LNCAP (cell line): ENCODE measurements around the gene SIGLEC6.

ENCODE experiments used
- CTCF ChIP-seq: fragments of 450-650 bp; IDR thresholded peaks from 2 replicates; pipeline ENCODE4 v1.5.1; 2017; ENCODE audit warnings: mild to moderate bottlenecking

SIGLEC6 gene

GRCh38 chr19:51489113-51489512, 42.4 kb downstream of the SIGLEC6 start:
- TF ChIP-seq CTCF, result no peak

- TF ChIP-seq CTCF, result no peak
Observed at GRCh38 chr19:51488491-51488890, 43.0 kb downstream of the SIGLEC6 start.

DNA sequence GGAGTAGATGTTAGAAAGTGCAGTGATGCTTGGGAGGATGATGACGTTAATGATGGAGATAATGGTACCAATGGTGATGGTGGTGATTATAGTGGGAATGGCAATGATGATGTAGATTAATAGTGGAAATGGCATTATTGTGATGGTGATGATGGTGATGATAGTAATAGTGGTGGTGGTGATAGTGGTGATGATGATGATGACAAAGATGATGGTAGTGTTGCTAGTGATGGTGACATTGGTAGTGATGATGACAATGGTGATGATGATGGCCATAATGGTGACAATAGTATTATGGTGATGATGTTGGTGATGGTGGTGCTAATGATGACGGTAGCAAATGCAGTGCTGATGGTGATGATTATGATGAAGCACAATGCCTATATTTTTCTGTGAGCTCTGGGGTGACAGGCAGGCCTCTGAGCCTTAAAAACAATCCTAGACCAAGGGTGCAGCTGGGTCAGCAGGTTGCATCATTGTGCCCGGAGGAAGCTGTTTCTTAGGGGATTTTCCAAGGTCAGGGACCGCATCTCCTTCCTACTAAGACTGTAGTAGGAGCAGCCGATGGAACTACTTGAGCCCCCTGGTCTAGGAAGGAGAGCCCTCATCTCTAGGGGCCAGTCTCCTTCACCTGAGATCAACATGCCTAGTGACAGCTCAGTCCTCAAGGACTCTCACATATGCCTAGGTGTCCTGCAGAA, 45.4 kb downstream of the SIGLEC6 start:
- TF ChIP-seq CTCF, result no peak

DNA sequence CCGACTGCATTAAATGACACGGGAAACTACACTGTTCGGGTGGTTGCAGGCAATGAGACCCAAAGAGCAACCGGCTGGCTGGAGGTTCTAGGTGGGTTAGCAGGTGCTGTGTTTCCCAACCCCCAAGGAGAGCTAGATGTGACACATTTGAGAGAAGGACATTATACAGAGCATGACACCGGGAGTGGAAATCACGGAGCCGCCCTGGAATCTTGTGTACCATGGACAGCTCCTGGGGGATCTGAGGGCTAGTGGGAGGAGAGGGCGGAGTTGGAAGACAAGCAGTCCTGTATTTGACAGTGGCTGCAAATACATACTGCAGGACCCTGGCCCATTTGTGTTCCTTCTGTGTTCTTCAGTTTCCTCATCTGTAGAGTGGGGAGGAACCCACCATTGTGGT, 50.9 kb downstream of the SIGLEC6 start:
- no peak for TF ChIP-seq CTCF

DNA sequence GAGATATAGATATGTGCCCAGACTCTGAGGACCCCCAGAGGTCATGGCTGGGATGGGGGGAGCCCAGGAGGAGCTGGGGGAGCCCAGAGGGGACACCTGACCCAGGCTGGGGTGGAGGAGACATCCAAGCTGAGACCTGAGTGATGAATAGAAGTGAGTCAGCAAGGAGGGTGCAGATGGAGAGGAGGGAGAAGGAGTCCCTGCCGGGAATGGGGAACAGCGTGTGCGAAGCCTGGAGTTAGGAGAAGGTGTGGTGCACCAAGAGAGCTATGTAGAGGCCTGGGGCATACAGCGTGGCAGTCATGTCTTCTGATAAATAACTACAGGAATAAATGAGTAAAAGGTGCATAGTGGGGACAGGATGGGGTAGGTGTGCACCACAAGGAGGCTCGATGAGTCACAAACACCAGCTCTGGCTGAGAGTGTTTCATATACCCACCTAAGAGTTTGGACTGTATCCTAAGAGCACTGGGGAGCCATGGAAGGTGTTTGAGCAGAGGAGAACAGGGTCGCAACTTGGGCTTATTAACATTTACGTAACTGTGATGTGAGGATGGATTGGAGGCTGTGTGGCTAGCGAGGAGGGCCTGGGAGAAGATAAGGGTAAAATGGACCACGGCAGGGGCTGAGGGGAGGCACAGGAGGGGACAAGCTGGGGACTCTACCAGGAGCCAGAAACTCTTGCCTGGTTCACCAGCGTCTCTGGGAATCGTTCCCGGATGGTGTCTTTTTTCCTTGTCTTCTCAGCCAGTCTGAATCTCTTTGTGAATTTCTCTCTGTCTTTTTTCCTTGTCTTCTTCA, 51.7 kb downstream of the SIGLEC6 start:
- TF ChIP-seq CTCF, result no peak

- TF ChIP-seq CTCF, result no peak
Observed at GRCh38 chr19:51478381-51479234, 52.9 kb downstream of the SIGLEC6 start, which contains the start of gene CEACAM18. Gene CEACAM18, plus strand, starts transcription at chr19:51478539.

DNA sequence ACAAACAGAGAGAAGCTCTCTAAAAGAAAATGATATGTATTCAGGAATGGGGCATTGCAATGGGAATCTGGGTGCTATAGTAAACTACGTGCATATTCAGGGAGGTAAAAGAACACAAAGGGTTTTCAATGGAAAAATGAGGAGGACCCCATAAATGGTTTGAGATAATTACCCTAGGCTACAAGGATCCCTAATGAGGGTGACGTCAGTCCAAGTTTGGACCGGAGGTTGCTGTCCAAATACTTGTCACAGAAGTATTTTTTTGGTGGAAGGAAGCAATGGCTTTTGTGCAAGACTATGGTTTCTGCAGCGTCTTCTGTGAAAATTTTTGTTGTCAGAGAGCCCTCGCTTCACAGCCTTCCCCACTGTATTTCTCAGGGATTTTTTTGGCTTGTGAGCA, 54.1 kb downstream of the SIGLEC6 start:
- TF ChIP-seq CTCF, result no peak
